ENCODE data around the gene CAB39. TPM values are rescaled to one million over a fixed set of nuclear protein-coding genes. Genes with fewer than 3 reads are reported as not detected.

CAB39 gene
- total and polyA plus RNA-seq, 2 experiments from 2014 or later = 18.7 to 67.5 TPM

DNA sequence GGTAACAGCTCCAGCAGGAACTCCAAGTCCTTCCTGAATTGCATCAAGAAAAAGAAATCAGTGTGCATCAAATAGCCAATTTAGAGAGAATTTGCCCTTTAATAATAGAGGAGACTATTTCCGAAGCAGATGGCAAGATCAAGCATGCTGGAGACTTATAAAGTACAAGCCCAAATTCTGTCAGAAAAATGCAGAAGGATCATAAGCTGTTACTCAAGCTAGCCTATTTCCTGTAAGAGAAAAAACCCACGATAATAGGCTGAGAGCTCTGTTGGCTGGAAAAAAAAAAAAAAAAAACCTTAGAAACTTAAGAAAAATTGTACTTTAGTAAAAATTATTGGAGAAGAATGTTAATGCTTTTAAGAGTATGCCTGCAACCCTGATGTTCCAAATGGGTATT, 127.7 kb downstream of the CAB39 start:
- H3K4me3 Mint-ChIP-seq = no peak overlapping the region
- H2AFZ ChIP-seq = no peak overlapping the region
- no peaks in the 10 kb centered on the region for H3K9me2 ChIP-seq (ENCODE audit: insufficient read depth)
- H3K9me3 Mint-ChIP-seq = peaks cover 4% of the 10 kb centered on the region; the same call in 1 of the 3 replicates
- H3K4me1 Mint-ChIP-seq = no peaks in the 10 kb centered on the region
- no peaks in the 10 kb centered on the region for H3K36me3 Mint-ChIP-seq (ENCODE audit: low read depth)
- no peak overlapping the region for H3K4me2 ChIP-seq
- no peaks in the 10 kb centered on the region for H3F3A ChIP-seq (replicated peaks; ENCODE audit: low read depth)
- TF ChIP-seq CREB1 (CRISPR knock-in tag; IDR thresholded peaks at IDR 0.05; ENCODE audit: low read depth) (no peak), ZNF114 (CRISPR knock-in tag; IDR thresholded peaks at IDR 0.05) (no peak)
- peaks cover 5% of the 10 kb centered on the region; the same call in 1 of the 2 replicates for H3K4me1 ChIP-seq (ENCODE audit: insufficient read depth)
- H3K79me2 ChIP-seq (replicated peaks; ENCODE audit: insufficient read depth) = no peaks in the 10 kb centered on the region
- H3K36me3 ChIP-seq (ENCODE audit: insufficient read depth) = no peaks in the 10 kb centered on the region
- H3K27me3 ChIP-seq (ENCODE audit: insufficient read depth) = no peaks in the 10 kb centered on the region
- H3K27ac Mint-ChIP-seq = no peak overlapping the region
- no peak overlapping the region for H3K27ac ChIP-seq (ENCODE audit: low read depth)
- H3K4me3 ChIP-seq = no peak overlapping the region
- ATAC-seq (no peak), DNase-seq (ENCODE audit: low spot score) (no peak)
- no peaks in the 10 kb centered on the region for H4K20me1 ChIP-seq (replicated peaks; ENCODE audit: insufficient read depth)
- H3K27me3 Mint-ChIP-seq (ENCODE audit: insufficient read depth, low read depth, poor library complexity) = peaks cover 6% of the 10 kb centered on the region

- Mint-ChIP-seq H3K36me3 (ENCODE audit: low read depth) (no peaks in the 10 kb centered on the region; the same call in 2 of the 3 replicates), H3K4me3 (no peak overlapping the region), H3K9me3 (peaks cover 10% of the 10 kb centered on the region), H3K27me3 (ENCODE audit: insufficient read depth, low read depth, poor library complexity) (peaks cover 6% of the 10 kb centered on the region), H3K27ac (no peak overlapping the region), H3K4me1 (no peaks in the 10 kb centered on the region; the same call in 2 of the 3 replicates)
- Histone ChIP-seq H3K4me3 (no peak overlapping the region), H3K27me3 (ENCODE audit: insufficient read depth) (no peaks in the 10 kb centered on the region), H4K20me1 (replicated peaks; ENCODE audit: insufficient read depth) (no peaks in the 10 kb centered on the region), H3K4me2 (no peak overlapping the region), H3K79me2 (replicated peaks; ENCODE audit: insufficient read depth) (no peaks in the 10 kb centered on the region), H3K27ac (ENCODE audit: low read depth) (no peak overlapping the region), H2AFZ (no peak overlapping the region), H3F3A (replicated peaks; ENCODE audit: low read depth) (no peaks in the 10 kb centered on the region), H3K9me2 (ENCODE audit: insufficient read depth) (no peaks in the 10 kb centered on the region), H3K4me1 (ENCODE audit: insufficient read depth) (peaks cover 5% of the 10 kb centered on the region; the same call in 1 of the 2 replicates), H3K36me3 (ENCODE audit: insufficient read depth) (no peaks in the 10 kb centered on the region)
- ATAC-seq (no peak), DNase-seq (ENCODE audit: low spot score) (no peak)
- TF ChIP-seq EZH2 (IDR thresholded peaks at IDR 0.05; ENCODE audit: low read depth, unreplicated experiment) = no peak
- no peak for TF ChIP-seq ZNF331 (CRISPR knock-in tag; IDR thresholded peaks at IDR 0.05; ENCODE audit: low read depth)
Measured at GRCh38 chr2:230842473-230842872, 129.8 kb downstream of the CAB39 start.

DNA sequence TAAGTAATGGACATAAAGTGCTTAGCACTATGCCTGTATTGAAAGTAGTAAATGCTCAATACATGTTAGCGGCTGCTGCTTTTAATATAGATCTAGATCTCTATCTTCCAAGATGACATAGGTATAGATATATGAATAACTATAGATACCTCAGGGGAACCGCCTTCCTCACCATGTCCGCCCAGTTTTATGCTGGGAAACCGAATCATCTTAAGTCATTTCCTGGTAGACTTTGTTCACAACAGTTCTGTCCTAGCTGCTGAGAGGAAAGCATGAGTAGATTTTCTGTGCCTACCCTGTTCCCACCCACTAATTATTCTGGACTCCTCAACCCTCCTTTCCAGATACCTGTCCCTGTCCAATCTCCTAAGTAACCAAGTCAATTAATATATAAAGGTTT, 130.5 kb downstream of the CAB39 start:
- H3K27me3 Mint-ChIP-seq (ENCODE audit: insufficient read depth, low read depth, poor library complexity) = peaks cover 6% of the 10 kb centered on the region
- Histone ChIP-seq H3K79me2 (replicated peaks; ENCODE audit: insufficient read depth) (no peaks in the 10 kb centered on the region), H3K4me3 (no peak overlapping the region), H3K4me2 (no peak overlapping the region), H3K27me3 (ENCODE audit: insufficient read depth) (no peaks in the 10 kb centered on the region), H3K9me2 (ENCODE audit: insufficient read depth) (no peaks in the 10 kb centered on the region), H3K4me1 (ENCODE audit: insufficient read depth) (peaks cover 5% of the 10 kb centered on the region; the same call in 1 of the 2 replicates), H4K20me1 (replicated peaks; ENCODE audit: insufficient read depth) (no peaks in the 10 kb centered on the region), H3K36me3 (ENCODE audit: insufficient read depth) (no peaks in the 10 kb centered on the region), H3K27ac (ENCODE audit: low read depth) (no peak overlapping the region), H3F3A (replicated peaks; ENCODE audit: low read depth) (no peaks in the 10 kb centered on the region), H2AFZ (no peak overlapping the region)
- no peak overlapping the region for H3K27ac Mint-ChIP-seq
- peaks cover 12% of the 10 kb centered on the region for H3K9me3 Mint-ChIP-seq
- DNase-seq (ENCODE audit: low spot score) (no peak), ATAC-seq (no peak)
- no peaks in the 10 kb centered on the region; the same call in 1 of the 3 replicates for H3K36me3 Mint-ChIP-seq (ENCODE audit: low read depth)
- H3K4me3 Mint-ChIP-seq = no peak overlapping the region
- H3K4me1 Mint-ChIP-seq = peaks cover 3% of the 10 kb centered on the region
- TF ChIP-seq CREB1 (CRISPR knock-in tag; IDR thresholded peaks at IDR 0.05; ENCODE audit: low read depth) (no peak), ZNF331 (CRISPR knock-in tag; IDR thresholded peaks at IDR 0.05; ENCODE audit: low read depth) (no peak), EZH2 (IDR thresholded peaks at IDR 0.05; ENCODE audit: low read depth, unreplicated experiment) (no peak), POLR2AphosphoS5 (IDR thresholded peaks at IDR 0.05; ENCODE audit: low read depth) (no peak), STAT1 (IDR thresholded peaks at IDR 0.05; ENCODE audit: unreplicated experiment) (no peak)
- TF ChIP-seq, protein P1, sequence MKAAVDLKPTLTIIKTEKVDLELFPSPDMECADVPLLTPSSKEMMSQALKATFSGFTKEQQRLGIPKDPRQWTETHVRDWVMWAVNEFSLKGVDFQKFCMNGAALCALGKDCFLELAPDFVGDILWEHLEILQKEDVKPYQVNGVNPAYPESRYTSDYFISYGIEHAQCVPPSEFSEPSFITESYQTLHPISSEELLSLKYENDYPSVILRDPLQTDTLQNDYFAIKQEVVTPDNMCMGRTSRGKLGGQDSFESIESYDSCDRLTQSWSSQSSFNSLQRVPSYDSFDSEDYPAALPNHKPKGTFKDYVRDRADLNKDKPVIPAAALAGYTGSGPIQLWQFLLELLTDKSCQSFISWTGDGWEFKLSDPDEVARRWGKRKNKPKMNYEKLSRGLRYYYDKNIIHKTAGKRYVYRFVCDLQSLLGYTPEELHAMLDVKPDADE (IDR thresholded peaks at IDR 0.05) = no peak
- TF ChIP-seq, protein P2, sequence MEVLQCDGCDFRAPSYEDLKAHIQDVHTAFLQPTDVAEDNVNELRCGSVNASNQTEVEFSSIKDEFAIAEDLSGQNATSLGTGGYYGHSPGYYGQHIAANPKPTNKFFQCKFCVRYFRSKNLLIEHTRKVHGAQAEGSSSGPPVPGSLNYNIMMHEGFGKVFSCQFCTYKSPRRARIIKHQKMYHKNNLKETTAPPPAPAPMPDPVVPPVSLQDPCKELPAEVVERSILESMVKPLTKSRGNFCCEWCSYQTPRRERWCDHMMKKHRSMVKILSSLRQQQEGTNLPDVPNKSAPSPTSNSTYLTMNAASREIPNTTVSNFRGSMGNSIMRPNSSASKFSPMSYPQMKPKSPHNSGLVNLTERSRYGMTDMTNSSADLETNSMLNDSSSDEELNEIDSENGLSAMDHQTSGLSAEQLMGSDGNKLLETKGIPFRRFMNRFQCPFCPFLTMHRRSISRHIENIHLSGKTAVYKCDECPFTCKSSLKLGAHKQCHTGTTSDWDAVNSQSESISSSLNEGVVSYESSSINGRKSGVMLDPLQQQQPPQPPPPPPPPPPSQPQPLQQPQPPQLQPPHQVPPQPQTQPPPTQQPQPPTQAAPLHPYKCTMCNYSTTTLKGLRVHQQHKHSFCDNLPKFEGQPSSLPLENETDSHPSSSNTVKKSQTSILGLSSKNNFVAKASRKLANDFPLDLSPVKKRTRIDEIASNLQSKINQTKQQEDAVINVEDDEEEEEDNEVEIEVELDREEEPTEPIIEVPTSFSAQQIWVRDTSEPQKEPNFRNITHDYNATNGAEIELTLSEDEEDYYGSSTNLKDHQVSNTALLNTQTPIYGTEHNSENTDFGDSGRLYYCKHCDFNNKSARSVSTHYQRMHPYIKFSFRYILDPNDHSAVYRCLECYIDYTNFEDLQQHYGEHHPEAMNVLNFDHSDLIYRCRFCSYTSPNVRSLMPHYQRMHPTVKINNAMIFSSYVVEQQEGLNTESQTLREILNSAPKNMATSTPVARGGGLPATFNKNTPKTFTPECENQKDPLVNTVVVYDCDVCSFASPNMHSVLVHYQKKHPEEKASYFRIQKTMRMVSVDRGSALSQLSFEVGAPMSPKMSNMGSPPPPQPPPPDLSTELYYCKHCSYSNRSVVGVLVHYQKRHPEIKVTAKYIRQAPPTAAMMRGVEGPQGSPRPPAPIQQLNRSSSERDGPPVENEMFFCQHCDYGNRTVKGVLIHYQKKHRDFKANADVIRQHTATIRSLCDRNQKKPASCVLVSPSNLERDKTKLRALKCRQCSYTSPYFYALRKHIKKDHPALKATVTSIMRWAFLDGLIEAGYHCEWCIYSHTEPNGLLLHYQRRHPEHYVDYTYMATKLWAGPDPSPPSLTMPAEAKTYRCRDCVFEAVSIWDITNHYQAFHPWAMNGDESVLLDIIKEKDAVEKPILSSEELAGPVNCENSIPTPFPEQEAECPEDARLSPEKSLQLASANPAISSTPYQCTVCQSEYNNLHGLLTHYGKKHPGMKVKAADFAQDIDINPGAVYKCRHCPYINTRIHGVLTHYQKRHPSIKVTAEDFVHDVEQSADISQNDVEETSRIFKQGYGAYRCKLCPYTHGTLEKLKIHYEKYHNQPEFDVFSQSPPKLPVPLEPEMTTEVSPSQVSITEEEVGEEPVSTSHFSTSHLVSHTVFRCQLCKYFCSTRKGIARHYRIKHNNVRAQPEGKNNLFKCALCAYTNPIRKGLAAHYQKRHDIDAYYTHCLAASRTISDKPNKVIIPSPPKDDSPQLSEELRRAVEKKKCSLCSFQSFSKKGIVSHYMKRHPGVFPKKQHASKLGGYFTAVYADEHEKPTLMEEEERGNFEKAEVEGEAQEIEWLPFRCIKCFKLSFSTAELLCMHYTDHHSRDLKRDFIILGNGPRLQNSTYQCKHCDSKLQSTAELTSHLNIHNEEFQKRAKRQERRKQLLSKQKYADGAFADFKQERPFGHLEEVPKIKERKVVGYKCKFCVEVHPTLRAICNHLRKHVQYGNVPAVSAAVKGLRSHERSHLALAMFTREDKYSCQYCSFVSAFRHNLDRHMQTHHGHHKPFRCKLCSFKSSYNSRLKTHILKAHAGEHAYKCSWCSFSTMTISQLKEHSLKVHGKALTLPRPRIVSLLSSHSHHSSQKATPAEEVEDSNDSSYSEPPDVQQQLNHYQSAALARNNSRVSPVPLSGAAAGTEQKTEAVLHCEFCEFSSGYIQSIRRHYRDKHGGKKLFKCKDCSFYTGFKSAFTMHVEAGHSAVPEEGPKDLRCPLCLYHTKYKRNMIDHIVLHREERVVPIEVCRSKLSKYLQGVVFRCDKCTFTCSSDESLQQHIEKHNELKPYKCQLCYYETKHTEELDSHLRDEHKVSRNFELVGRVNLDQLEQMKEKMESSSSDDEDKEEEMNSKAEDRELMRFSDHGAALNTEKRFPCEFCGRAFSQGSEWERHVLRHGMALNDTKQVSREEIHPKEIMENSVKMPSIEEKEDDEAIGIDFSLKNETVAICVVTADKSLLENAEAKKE (CRISPR knock-in tag; IDR thresholded peaks at IDR 0.05) = no peak
